Cardiac fibroblast (primary cell): Measurements from ENCODE around the gene SRC.

Experiments
- DNase-seq, 2 donors: peaks; one replicate each; pipeline versions ENCODE4 v3.0.0 to v3.0.0-alpha.2; 2010; ENCODE audit warnings: low read depth in 2 of 2
- H3K4me3 ChIP-seq, 2 donors: replicated peaks in 1 of 2; 1 replicate in 1 of 2; 2 replicates in 1 of 2; pipeline ENCODE4 v1.5.1; 2011; ENCODE audit warnings: low read depth in 2 of 2, low read length in 2 of 2, mild to moderate bottlenecking in 2 of 2, moderate library complexity in 1 of 2
- TF ChIP-seq, protein P1 (sequence below): IDR thresholded peaks from one replicate; pipeline ENCODE4 v1.5.1; 2011; ENCODE audit warnings: low read depth, mild to moderate bottlenecking, low read length, inconsistent platforms

Gene SRC

DNA sequence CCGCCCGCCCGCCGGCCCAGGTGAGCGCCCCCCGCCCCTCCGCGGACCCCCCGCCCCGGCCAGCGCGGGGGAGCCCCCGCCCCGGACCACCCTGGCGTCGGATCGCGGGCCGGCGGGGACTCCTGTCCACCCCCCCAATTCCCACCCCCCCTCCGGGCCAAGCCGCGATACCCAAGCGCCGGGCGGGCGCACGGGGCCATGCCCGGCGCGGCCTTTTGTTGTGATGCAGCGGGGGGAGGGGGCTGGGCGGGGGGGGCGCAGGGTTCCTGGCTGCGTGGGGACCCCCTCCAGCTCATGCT lies 245 bp downstream of the SRC start:
- TF ChIP-seq, protein P1, sequence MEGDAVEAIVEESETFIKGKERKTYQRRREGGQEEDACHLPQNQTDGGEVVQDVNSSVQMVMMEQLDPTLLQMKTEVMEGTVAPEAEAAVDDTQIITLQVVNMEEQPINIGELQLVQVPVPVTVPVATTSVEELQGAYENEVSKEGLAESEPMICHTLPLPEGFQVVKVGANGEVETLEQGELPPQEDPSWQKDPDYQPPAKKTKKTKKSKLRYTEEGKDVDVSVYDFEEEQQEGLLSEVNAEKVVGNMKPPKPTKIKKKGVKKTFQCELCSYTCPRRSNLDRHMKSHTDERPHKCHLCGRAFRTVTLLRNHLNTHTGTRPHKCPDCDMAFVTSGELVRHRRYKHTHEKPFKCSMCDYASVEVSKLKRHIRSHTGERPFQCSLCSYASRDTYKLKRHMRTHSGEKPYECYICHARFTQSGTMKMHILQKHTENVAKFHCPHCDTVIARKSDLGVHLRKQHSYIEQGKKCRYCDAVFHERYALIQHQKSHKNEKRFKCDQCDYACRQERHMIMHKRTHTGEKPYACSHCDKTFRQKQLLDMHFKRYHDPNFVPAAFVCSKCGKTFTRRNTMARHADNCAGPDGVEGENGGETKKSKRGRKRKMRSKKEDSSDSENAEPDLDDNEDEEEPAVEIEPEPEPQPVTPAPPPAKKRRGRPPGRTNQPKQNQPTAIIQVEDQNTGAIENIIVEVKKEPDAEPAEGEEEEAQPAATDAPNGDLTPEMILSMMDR, result no peak
- H3K4me3 ChIP-seq, result peak overlapping the region; percentile 57 to 61
- no peak for DNase-seq

DNA sequence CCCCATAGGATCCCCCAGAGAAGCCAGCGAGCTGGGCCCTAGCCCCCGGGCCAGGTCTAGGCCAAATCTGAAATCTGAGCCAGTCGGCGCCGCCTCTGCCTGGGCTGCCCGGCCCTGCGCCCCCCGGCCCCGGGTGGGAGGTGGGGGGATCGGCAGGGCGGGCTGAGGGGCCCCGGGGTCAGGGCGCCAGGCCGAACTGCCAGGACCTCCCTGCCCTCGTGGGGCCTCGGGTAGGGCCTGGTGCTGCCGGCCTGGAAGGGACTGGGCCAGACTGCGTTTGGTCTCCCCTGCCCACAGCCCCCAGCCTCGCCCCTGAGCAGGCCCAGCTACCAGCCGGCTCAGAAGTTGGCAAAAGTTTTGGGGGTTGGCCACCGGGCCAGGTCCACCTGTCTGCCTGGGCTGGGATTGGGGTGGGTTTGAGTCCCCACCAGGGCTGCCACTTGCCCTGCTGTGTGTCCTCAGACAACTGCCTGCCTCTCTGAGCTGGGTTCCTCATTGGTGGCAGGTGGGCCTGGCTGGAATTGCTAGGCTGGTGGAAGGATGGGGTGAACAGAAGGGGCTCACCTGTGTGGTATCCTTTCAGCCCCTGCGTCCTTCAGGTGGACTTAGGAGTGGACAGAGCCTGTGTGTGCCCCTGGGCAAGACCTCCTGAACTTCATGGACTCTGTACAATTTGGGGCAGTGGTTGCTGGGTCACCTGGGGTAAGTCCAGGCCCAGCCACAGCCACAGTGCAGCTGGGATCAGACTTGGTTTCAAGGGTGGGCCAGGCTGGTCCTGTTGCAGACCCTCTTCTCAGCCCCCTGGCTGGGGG lies 801 bp downstream of the SRC start:
- TF ChIP-seq, protein P1, result no peak
- no peak for DNase-seq
- peak overlapping the region; percentile 57 to 61 for H3K4me3 ChIP-seq

DNA sequence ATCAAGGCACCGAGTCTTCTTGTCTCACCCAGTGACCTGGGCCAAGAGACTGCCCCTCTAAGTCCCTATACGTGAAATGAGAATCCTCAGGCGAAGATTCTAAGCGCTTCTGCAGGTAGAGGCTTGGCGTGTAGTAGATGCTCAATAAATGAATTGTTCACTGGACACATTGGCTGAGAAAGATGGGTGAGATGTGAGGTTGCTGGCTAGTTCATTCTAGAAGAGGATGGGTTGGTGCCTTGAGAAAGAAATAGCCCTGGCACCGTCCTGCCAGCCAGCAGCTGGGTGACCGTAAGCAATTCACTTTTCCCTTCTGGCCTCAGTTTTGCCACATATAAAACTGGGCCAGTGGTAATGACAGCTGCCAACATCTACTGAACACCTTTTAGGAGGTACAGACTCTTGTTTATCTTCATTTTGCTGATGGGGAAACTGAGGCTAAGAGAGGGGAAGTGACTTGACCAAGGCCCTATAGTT lies 1.4 kb downstream of the SRC start:
- TF ChIP-seq, protein P1, result no peak
- no peak for DNase-seq
- peak overlapping the region in 1 of 2 donors; percentile 57 for H3K4me3 ChIP-seq

DNA sequence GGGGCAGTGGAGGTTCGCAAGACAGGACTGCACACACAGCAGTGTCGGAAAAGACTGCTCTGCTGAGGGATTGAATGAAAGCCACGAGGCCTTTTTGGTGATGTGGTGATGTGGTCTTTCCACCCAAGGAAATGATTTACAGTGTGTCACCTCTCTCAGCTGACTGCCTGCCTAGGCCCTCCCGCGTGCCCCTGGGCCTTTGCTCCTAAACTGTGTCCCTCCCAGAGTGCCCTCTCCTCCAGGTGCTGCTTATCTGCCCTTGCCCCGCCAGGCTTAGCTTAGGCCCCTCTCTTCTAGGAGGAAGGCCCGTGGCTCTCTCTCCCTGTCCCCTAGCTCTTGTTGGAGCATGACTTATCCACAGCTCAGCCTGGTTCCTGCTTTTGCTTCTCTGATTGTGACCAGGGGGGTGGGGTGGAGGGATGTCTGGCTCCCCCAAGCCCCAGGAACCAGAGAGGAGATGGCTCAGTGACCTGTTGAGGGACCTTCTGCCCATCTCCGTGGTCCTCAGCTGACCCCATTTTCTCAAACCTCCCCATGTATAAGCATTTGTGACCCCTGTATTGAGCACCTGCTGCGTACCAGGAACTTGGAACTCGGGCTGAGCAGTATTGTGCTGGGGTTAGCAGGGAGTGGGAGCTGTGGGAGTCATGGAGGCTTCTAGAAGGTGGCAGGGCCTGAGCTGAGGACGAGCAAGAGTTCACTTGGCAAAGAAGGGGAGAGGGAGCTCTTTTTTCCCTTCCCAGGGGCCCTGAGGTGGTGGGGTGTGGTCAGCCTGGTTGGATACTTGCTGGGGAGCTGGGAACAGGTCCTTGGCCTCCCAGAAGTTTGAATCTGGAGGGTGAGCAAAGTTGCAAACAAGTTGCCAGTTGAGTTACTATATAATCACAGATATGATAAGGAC lies 2.2 kb downstream of the SRC start:
- no peak for DNase-seq
- TF ChIP-seq, protein P1, result no peak
- no peak overlapping the region for H3K4me3 ChIP-seq

DNA sequence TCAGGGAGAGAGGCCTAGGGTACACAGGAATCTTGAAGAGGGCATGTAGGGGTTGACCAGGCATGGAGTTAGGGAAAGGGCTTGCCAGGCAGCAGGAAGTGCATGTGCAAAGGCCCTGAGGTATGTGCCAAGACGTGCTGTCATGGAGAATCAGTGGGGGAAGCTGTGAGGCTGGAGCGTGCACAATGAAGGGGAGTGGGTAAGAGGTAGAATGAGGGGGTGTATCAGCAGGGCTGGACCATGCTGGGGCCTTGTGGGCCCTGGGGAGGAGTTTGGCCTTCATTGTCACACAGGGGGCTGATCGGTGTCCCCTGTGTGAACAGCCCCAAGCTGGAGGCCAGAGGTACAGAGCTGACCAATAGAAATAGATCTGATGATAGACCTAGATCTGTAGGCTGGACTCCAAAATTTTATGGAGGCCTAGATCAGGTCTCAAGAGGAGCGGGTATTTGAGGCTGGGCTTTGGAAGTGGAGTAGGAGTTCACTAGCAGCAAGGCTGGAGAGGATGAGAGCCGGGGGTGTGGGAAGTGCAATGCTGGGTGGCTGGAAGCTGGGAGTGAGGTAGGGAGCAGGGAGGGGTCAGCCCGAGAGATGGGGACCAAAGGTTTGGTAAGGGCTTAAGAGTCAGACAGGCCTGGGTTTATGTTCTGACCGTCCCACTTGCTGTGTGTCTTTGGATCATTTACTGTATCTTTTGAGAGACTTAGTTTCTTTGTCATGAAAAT lies 3.0 kb downstream of the SRC start:
- TF ChIP-seq, protein P1, result no peak
- H3K4me3 ChIP-seq, result no peak overlapping the region
- no peak for DNase-seq
